ENCODE results near the gene EPN2.
A peak's percentile ranks its signal among the peaks of the same experiment; 100 is the strongest.

Gene EPN2

GRCh38 chr17:19376811-19377210 is 139.6 kb downstream of the EPN2 start:
- Histone ChIP-seq H3K36me3 (ENCODE audit: control insufficient read depth in 1 of 2, insufficient read depth in 2 of 2, low read length in 2 of 2) (peaks cover 12 to 26% of the 10 kb centered on the region in 2 donors), H3K4me1 (ENCODE audit: control insufficient read depth in 1 of 2, insufficient read depth in 2 of 2, low read length in 2 of 2) (peaks cover 4 to 18% of the 10 kb centered on the region in 2 donors), H3K27ac (ENCODE audit: low read length) (peak overlapping the region; percentile 96), H3K27me3 (ENCODE audit: low read depth, low read length) (no peaks in the 10 kb centered on the region), H3K9me3 (ENCODE audit: control insufficient read depth in 1 of 2, low read length in 2 of 2) (no peaks in the 10 kb centered on the region), H3K4me3 (ENCODE audit: low read depth in 1 of 2, low read length in 2 of 2) (peak overlapping the region; percentile 81 to 88)

- peak overlapping the region; percentile 81 to 88 for H3K4me3 ChIP-seq (ENCODE audit: low read depth in 1 of 2, low read length in 2 of 2)
- no peaks in the 10 kb centered on the region for H3K27me3 ChIP-seq (ENCODE audit: low read depth, low read length)
- peaks cover 16 to 34% of the 10 kb centered on the region in 2 donors for H3K36me3 ChIP-seq (ENCODE audit: control insufficient read depth in 1 of 2, insufficient read depth in 2 of 2, low read length in 2 of 2)
- H3K9me3 ChIP-seq (ENCODE audit: control insufficient read depth in 1 of 2, low read length in 2 of 2) = no peaks in the 10 kb centered on the region
- peaks cover 4 to 18% of the 10 kb centered on the region in 2 donors for H3K4me1 ChIP-seq (ENCODE audit: control insufficient read depth in 1 of 2, insufficient read depth in 2 of 2, low read length in 2 of 2)
- peak overlapping the region; percentile 96 for H3K27ac ChIP-seq (ENCODE audit: low read length)
Measured at GRCh38 chr17:19377602-19378415, 140.6 kb downstream of the EPN2 start.

- Histone ChIP-seq H3K4me3 (ENCODE audit: low read depth in 1 of 2, low read length in 2 of 2) (peak within 1 kb of the TSS; percentile 81 to 88), H3K27ac (ENCODE audit: low read length) (peak within 1 kb of the TSS; percentile 96), H3K9me3 (ENCODE audit: control insufficient read depth in 1 of 2, low read length in 2 of 2) (no peaks in the 10 kb centered on the region), H3K36me3 (ENCODE audit: control insufficient read depth in 1 of 2, insufficient read depth in 2 of 2, low read length in 2 of 2) (peaks cover 23 to 40% of the 10 kb centered on the region in 2 donors), H3K27me3 (ENCODE audit: low read depth, low read length) (no peaks in the 10 kb centered on the region), H3K4me1 (ENCODE audit: control insufficient read depth in 1 of 2, insufficient read depth in 2 of 2, low read length in 2 of 2) (peaks cover 6 to 21% of the 10 kb centered on the region in 2 donors)
Measured at GRCh38 chr17:19378416-19379360, 141.5 kb downstream of the EPN2 start, which contains the start of gene MAPK7. Gene MAPK7, plus strand, starts transcription at chr17:19378498. Its CDS starts 403 bp downstream, at chr17:19378901.

GRCh38 chr17:19379361-19380065 is 142.3 kb downstream of the EPN2 start:
- Histone ChIP-seq H3K4me3 (ENCODE audit: low read depth in 1 of 2, low read length in 2 of 2) (peak overlapping the region; percentile 81 to 83), H3K27ac (ENCODE audit: low read length) (peak overlapping the region; percentile 82), H3K36me3 (ENCODE audit: control insufficient read depth in 1 of 2, insufficient read depth in 2 of 2, low read length in 2 of 2) (peaks cover 26 to 48% of the 10 kb centered on the region in 2 donors), H3K27me3 (ENCODE audit: low read depth, low read length) (no peaks in the 10 kb centered on the region), H3K9me3 (ENCODE audit: control insufficient read depth in 1 of 2, low read length in 2 of 2) (no peaks in the 10 kb centered on the region), H3K4me1 (ENCODE audit: control insufficient read depth in 1 of 2, insufficient read depth in 2 of 2, low read length in 2 of 2) (peaks cover 13 to 30% of the 10 kb centered on the region in 2 donors)

GRCh38 chr17:19380481-19381301 is 143.5 kb downstream of the EPN2 start:
- H3K27ac ChIP-seq (ENCODE audit: low read length) = no peak overlapping the region
- H3K4me3 ChIP-seq (ENCODE audit: low read depth in 1 of 2, low read length in 2 of 2) = no peak overlapping the region
- H3K4me1 ChIP-seq (ENCODE audit: control insufficient read depth in 1 of 2, insufficient read depth in 2 of 2, low read length in 2 of 2) = peaks cover 17 to 41% of the 10 kb centered on the region in 2 donors
- peaks cover 26 to 48% of the 10 kb centered on the region in 2 donors for H3K36me3 ChIP-seq (ENCODE audit: control insufficient read depth in 1 of 2, insufficient read depth in 2 of 2, low read length in 2 of 2)
- no peaks in the 10 kb centered on the region for H3K9me3 ChIP-seq (ENCODE audit: control insufficient read depth in 1 of 2, low read length in 2 of 2)
- H3K27me3 ChIP-seq (ENCODE audit: low read depth, low read length) = no peaks in the 10 kb centered on the region

GRCh38 chr17:19381361-19381740 is 144.2 kb downstream of the EPN2 start:
- Histone ChIP-seq H3K4me3 (ENCODE audit: low read depth in 1 of 2, low read length in 2 of 2) (no peak overlapping the region), H3K9me3 (ENCODE audit: control insufficient read depth in 1 of 2, low read length in 2 of 2) (no peaks in the 10 kb centered on the region), H3K27me3 (ENCODE audit: low read depth, low read length) (no peaks in the 10 kb centered on the region), H3K36me3 (ENCODE audit: control insufficient read depth in 1 of 2, insufficient read depth in 2 of 2, low read length in 2 of 2) (peaks cover 26 to 48% of the 10 kb centered on the region in 2 donors), H3K4me1 (ENCODE audit: control insufficient read depth in 1 of 2, insufficient read depth in 2 of 2, low read length in 2 of 2) (peaks cover 19 to 48% of the 10 kb centered on the region in 2 donors), H3K27ac (ENCODE audit: low read length) (no peak overlapping the region)

- Histone ChIP-seq H3K27ac (ENCODE audit: low read length) (no peak overlapping the region), H3K27me3 (ENCODE audit: low read depth, low read length) (no peaks in the 10 kb centered on the region), H3K9me3 (ENCODE audit: control insufficient read depth in 1 of 2, low read length in 2 of 2) (no peaks in the 10 kb centered on the region), H3K4me3 (ENCODE audit: low read depth in 1 of 2, low read length in 2 of 2) (no peak overlapping the region), H3K4me1 (ENCODE audit: control insufficient read depth in 1 of 2, insufficient read depth in 2 of 2, low read length in 2 of 2) (peaks cover 22 to 49% of the 10 kb centered on the region in 2 donors), H3K36me3 (ENCODE audit: control insufficient read depth in 1 of 2, insufficient read depth in 2 of 2, low read length in 2 of 2) (peaks cover 26 to 48% of the 10 kb centered on the region in 2 donors)
Measured at GRCh38 chr17:19381741-19382444, 144.7 kb downstream of the EPN2 start.

- peaks cover 26 to 48% of the 10 kb centered on the region in 2 donors for H3K36me3 ChIP-seq (ENCODE audit: control insufficient read depth in 1 of 2, insufficient read depth in 2 of 2, low read length in 2 of 2)
- no peaks in the 10 kb centered on the region for H3K27me3 ChIP-seq (ENCODE audit: low read depth, low read length)
- no peaks in the 10 kb centered on the region for H3K9me3 ChIP-seq (ENCODE audit: control insufficient read depth in 1 of 2, low read length in 2 of 2)
- no peak overlapping the region for H3K4me3 ChIP-seq (ENCODE audit: low read depth in 1 of 2, low read length in 2 of 2)
- peaks cover 23 to 50% of the 10 kb centered on the region in 2 donors for H3K4me1 ChIP-seq (ENCODE audit: control insufficient read depth in 1 of 2, insufficient read depth in 2 of 2, low read length in 2 of 2)
- no peak overlapping the region for H3K27ac ChIP-seq (ENCODE audit: low read length)
Measured at GRCh38 chr17:19382531-19383444, 145.6 kb downstream of the EPN2 start.

- H3K27ac ChIP-seq (ENCODE audit: low read length) = peak overlapping the region; percentile 31
- no peaks in the 10 kb centered on the region for H3K27me3 ChIP-seq (ENCODE audit: low read depth, low read length)
- H3K9me3 ChIP-seq (ENCODE audit: control insufficient read depth in 1 of 2, low read length in 2 of 2) = no peaks in the 10 kb centered on the region
- H3K36me3 ChIP-seq (ENCODE audit: control insufficient read depth in 1 of 2, insufficient read depth in 2 of 2, low read length in 2 of 2) = peaks cover 26 to 45% of the 10 kb centered on the region in 2 donors
- H3K4me1 ChIP-seq (ENCODE audit: control insufficient read depth in 1 of 2, insufficient read depth in 2 of 2, low read length in 2 of 2) = peaks cover 28 to 60% of the 10 kb centered on the region in 2 donors
- H3K4me3 ChIP-seq (ENCODE audit: low read depth in 1 of 2, low read length in 2 of 2) = peak overlapping the region in 1 of 2 donors; percentile 58
Measured at GRCh38 chr17:19383681-19384470, 146.7 kb downstream of the EPN2 start.
